Measurements from ENCODE around the gene KRTAP1-4. TPM values are rescaled to one million over a fixed set of nuclear protein-coding genes. Genes with fewer than 3 reads are reported as not detected.
"Not testable (repeated sequence)": the region's sequence is repeated elsewhere in the genome, so short reads cannot be mapped to it uniquely, and the experiment has no call there.

The KRTAP1-4 gene
- total and polyA plus RNA-seq, 2 of the 8 experiments (the other 6 are each of a cell fraction or from before 2014, with no cell fraction given), result not detected

DNA sequence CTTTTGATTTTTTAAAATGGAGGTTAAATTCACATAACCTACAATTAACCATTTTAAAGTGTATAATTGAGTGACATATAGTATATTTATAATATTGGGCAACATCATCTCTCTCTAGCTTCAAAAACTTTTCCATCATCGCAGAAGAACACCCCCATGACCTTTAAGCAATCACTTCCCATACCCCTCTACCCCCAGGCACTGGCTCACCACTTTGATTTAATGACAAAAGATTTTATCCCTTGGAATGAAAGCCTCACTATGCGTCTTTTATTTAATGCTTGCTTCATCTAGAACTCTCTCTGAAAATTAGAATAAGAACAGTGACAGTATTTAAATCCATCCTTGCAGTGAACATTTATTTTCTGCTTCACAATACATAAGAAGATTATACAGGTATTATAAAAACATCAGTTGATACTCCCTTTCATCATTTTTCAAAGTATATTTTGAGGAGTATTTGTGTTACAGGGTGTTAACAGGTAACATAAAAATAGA lies 7.9 kb upstream of the KRTAP1-4 start (continued):
- no peak for TF ChIP-seq RXRA (IDR thresholded peaks at IDR 0.05; ENCODE audit: insufficient read depth, low read depth, low read length)

- H3K4me2 ChIP-seq (ENCODE audit: insufficient read depth in 1 of 2, low read depth in 2 of 2, low read length in 2 of 2); H3K4ac ChIP-seq (replicated peaks; ENCODE audit: insufficient read length, low read depth, low read length); H2BK5ac ChIP-seq (ENCODE audit: low read depth, low read length); H3K79me2 ChIP-seq (ENCODE audit: control insufficient read depth in 1 of 2, insufficient read depth in 2 of 2, low read length in 2 of 2); H3K56ac ChIP-seq (replicated peaks; ENCODE audit: insufficient read length, low read depth, low read length); H2AFZ ChIP-seq (ENCODE audit: low read length); H4K20me1 ChIP-seq (replicated peaks in 1 of 2; ENCODE audit: control insufficient read depth in 1 of 2, insufficient read depth in 2 of 2, low read length in 2 of 2); H3K4me1 ChIP-seq (replicated peaks in 1 of 4; ENCODE audit: control insufficient read depth in 3 of 4, insufficient read depth in 4 of 4, low read length in 3 of 4); H4K91ac ChIP-seq (replicated peaks; ENCODE audit: insufficient read length, low read length); FAIRE-seq; H3K79me1 ChIP-seq (ENCODE audit: low read depth, low read length); H3K18ac ChIP-seq (ENCODE audit: extremely low read depth, low read length); H3K27me3 ChIP-seq (replicated peaks in 1 of 4; ENCODE audit: control insufficient read depth in 3 of 4, extremely low read depth in 1 of 4, insufficient read depth in 3 of 4, low read length in 3 of 4); H3K14ac ChIP-seq (ENCODE audit: insufficient read length); H4K5ac ChIP-seq (ENCODE audit: insufficient read length, low read depth, low read length); H3K9ac ChIP-seq (replicated peaks in 1 of 4; ENCODE audit: extremely low read depth in 1 of 4, low read depth in 3 of 4, low read length in 3 of 4); H2BK120ac ChIP-seq (replicated peaks; ENCODE audit: low read depth, low read length); H3K27ac ChIP-seq (ENCODE audit: low read depth, low read length); H2BK20ac ChIP-seq (ENCODE audit: low read length); POLR2A ChIA-PET (ENCODE audit: partially characterized antibody); H3K9me3 ChIP-seq (ENCODE audit: insufficient read depth in 2 of 2, low read depth in 1 of 2, low read length in 1 of 2); H3K36me3 ChIP-seq (ENCODE audit: control insufficient read depth in 2 of 4, insufficient read depth in 4 of 4, low read length in 3 of 4); H2BK12ac ChIP-seq (ENCODE audit: low read depth, low read length); H3K23me2 ChIP-seq (ENCODE audit: low read depth, low read length); DNase-seq (ENCODE audit: low read depth in 1 of 2, low spot score in 2 of 2); H2AK5ac ChIP-seq (ENCODE audit: low read depth, low read length); H3K23ac ChIP-seq (ENCODE audit: insufficient read length); H4K8ac ChIP-seq (ENCODE audit: extremely low read depth, insufficient read depth, low read length); H2BK15ac ChIP-seq (ENCODE audit: low read length); H3K4me3 ChIP-seq (ENCODE audit: extremely low read depth in 1 of 4, insufficient read depth in 2 of 4, low read depth in 3 of 4, low read length in 4 of 4): not testable (repeated sequence)
- 88% methylated on average over 7 of the region's 10 CpGs; no CpG with 5 or more reads in 1 of the 2 experiments for WGBS, 2 experiments (ENCODE audit: extremely low coverage in 1 of 2, insufficient coverage in 1 of 2, insufficient read length in 1 of 2, insufficient replicate concordance in 2 of 2, low coverage in 1 of 2, low lambda C conversion rate in 2 of 2, missing lambda C conversion rate in 1 of 2)
- CTCF ChIA-PET (ENCODE audit: partially characterized antibody), result interaction anchor here (1.1 kb wide), 1 partner anchor 288 kb away, joined by 3 read pairs; no protein-coding TSS in a partner anchor
Measured at GRCh38 chr17:41034346-41034935, 4.4 kb upstream of the KRTAP1-4 start, which contains the start of gene KRTAP1-3. TSS of gene KRTAP1-3 (minus strand) at chr17:41034874. CDS start at chr17:41034821, 53 bp downstream.

Measured in H1 (cell line).